GM12872 (cell line): ENCODE results near the gene GALNT2.

Source experiments
- TF ChIP-seq, protein P1 (sequence below): IDR thresholded peaks from 3 replicates; pipeline ENCODE4 v1.5.1; 2011; ENCODE audit warnings: low read depth, mild to moderate bottlenecking, low read length, moderate library complexity; ENCODE audit not compliant: insufficient read depth

GALNT2 gene

DNA sequence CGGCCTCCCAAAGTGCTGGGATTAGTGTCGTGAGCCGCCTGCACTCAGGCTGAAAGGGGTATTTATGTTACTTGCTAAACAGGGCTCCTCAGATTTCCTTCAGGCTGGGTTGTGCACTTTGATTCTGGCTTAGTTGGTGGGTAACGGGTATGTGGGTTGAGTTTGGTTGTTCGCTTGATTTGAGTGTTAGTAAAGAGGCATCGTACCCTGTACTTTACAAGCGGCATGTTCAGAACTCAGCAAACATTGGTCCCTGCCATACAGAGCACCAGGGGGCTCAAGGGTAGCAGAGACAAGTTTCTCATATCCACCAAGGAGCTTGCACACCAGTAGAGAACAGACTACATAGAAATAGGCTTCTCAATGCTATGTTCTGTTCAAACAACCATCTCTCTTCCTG lies 211.3 kb downstream of the GALNT2 start:
- TF ChIP-seq, protein P1, sequence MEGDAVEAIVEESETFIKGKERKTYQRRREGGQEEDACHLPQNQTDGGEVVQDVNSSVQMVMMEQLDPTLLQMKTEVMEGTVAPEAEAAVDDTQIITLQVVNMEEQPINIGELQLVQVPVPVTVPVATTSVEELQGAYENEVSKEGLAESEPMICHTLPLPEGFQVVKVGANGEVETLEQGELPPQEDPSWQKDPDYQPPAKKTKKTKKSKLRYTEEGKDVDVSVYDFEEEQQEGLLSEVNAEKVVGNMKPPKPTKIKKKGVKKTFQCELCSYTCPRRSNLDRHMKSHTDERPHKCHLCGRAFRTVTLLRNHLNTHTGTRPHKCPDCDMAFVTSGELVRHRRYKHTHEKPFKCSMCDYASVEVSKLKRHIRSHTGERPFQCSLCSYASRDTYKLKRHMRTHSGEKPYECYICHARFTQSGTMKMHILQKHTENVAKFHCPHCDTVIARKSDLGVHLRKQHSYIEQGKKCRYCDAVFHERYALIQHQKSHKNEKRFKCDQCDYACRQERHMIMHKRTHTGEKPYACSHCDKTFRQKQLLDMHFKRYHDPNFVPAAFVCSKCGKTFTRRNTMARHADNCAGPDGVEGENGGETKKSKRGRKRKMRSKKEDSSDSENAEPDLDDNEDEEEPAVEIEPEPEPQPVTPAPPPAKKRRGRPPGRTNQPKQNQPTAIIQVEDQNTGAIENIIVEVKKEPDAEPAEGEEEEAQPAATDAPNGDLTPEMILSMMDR, result no peak

DNA sequence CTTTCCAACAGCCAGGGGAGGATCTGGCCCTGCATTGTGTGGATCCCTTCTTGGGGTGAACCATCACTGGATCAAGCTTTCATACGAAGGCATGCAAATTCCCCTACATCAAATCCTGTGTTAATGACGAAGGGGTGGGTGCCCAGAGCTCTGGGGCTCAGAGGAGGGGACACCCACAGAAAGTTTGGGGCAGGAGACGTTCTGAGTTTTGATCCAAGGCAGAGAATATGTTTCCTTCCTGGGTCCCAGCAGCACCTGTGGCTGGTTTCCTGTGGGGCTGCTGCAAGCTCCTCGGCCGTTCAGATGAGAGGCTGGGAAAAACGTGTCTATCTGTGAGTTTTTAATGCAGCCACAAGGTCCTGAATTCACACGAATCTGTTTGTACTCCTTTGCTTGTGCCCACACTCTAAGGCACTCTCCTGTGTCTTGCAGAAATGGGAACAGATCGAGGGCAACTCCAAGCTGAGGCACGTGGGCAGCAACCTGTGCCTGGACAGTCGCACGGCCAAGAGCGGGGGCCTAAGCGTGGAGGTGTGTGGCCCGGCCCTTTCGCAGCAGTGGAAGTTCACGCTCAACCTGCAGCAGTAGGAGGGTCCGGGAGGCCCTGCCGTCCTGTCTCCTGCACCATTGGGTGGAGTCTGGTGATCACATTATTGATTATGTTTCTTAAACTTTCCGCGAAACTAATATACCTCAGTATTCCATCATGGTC lies 212.0 kb downstream of the GALNT2 start:
- TF ChIP-seq, protein P1, result no peak

DNA sequence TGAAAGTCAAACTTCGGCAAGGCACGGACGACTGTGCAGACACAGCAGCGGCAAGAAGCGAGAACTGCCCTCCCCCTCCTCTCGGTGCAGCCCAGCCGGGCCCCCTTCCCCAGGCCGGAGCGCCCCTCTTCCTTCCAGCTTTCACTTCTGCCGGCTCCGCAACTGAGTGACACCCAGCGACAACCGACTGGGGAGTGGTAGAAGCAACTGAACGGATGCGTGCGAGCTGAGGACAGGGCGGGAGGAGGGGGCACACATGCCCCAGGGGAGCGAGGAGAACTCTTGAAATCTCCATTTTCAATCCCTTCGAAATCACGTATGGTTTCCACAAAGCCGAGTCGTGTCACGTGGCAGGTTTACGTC lies 212.5 kb downstream of the GALNT2 start:
- TF ChIP-seq, protein P1, result no peak

DNA sequence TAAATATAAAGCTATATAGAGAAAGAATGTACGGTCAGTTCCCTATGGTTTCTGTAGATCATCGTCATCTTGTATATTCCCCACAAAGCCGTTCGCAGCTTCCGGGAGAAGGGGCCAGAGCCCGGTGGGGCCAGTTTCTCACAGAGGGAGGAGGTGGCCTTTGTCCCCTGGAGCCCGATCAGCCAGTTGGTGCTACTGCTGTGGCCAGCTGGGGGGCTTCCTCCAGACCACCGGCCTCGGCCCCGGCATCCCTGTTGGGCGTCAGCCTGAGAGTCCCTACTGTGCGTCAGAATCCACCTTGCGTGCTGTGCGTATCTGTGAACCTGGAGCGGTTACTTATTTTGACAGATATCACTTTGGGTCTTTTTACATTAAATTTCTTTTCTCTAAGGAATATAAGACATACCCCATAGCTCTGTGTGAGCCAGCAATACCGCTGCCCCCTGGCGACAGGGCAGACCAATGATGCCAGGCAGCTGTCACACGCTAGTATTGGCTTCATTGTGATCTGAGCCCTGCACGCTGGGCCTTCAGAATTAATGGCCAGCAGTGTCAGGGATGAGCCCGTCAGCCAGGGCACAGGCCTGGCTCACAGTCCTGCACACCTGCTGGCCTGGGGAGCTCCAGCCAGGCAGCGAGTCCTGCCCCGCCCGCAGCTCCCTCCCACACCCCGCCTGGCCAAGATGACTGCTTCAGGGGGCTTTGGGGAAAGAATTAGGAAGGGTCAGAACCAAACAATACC lies 213.2 kb downstream of the GALNT2 start:
- TF ChIP-seq, protein P1, result no peak

DNA sequence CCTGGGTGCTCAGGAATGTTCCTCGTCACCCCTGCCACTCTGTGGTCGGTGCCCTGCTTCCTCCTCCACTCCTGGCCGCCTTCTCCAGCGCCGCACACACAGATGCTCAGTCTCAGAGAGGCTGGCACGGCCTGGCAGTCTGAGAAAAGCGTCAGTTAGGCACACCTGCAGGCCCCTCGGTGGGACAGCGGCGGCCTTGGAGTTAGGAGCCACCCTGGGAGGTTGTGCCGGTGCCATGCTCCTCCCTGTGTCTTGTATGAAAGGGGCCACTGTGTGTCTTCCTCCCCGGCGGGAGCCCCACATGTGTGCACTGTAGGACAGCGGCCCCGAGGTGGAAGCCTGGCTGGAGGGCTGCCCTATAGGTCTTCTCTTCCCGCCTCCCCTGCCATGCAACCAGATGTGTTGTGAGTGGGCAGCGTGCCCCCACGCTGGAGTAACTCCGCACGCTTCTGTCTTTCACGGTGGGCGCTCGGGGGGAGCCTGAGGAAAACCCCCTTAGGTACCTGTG lies 213.9 kb downstream of the GALNT2 start:
- TF ChIP-seq, protein P1, result no peak

DNA sequence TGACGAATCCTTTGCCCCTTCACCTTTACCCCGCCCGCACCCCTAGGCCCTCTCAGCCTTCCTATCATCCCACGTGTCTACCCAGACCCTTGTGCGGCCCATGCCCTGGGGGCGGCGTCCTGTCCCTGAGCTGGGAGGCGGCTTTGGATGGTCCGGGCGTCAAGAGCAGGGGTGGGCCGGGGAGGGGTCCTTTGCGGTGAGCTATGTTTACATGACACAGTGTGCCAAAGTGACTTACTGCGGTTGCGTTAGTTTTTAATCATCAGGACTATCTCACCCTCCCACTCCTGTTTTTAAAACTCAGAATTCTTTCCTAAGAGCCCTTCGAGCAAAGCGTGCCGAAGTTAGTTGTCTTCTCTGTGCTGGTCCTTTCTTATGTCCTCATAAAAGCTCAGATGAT lies 214.5 kb downstream of the GALNT2 start:
- TF ChIP-seq, protein P1, result no peak

DNA sequence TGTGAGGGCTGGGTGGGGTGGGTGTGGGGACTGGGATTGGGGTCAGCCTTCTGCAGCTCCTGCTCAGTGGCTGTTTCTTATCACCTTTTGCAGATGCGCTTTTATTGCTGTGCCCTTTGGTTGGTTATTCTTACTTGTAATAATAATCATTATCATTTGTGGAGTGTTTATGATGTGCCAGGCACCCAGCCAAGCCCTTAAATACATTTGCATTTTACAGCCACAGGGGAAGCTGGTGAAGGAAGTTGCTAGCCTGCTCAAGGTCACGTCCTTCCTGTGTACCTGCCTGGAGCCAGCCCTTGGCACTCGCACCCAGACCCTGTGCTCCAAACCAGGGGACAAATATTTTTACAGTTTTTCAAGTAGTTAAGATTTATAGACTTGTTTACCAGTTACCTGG lies 215.1 kb downstream of the GALNT2 start:
- TF ChIP-seq, protein P1, result no peak
